ENCODE measurements around the gene ANO1. TPM values are rescaled to one million over a fixed set of nuclear protein-coding genes. Genes with fewer than 3 reads are reported as not detected.

ANO1 gene
- total RNA-seq, 1 experiment from 2014 or later, result 0.37 TPM

DNA sequence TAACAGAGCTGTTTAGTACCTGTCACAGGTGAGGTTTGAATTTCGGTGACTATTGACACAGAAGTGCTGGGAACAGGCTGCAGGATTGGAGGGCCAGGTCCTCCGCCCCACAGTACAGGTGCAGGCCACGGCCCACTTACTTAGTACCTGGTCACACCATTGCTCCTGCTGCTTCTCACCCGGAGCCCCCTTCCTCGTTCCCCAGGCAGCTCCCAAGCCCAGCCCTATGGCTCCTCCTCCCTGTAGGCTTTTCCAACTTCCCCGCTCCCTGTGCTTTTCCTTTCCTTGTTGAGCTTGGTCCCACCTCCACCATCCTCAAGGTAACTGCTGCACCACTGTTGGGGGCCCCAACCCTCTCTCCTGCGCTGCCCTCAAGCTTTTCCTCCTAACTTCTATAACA lies 27.9 kb upstream of the ANO1 start:
- DNase-seq (ENCODE audit: low spot score), result no peak

DNA sequence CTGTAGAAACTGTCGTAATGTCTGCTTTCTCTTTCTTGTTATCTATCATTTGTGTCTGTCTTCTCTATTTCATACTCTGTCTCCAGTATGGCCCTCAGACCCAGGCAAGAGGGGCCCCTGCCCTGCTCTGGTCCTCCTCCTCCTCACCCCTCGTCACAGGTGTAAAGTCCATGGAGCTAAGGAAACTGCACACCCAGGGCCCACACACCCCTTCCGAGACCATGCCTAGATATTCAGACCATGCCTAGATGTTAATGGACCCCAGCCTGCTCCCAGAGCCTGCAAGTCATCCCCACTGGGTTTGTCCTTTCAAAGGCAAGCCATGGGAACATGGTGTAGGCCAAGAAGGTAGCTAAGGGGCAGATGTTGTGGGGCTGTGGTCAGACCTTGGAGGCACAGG lies 24.1 kb upstream of the ANO1 start:
- no peak for DNase-seq (ENCODE audit: low spot score)

DNA sequence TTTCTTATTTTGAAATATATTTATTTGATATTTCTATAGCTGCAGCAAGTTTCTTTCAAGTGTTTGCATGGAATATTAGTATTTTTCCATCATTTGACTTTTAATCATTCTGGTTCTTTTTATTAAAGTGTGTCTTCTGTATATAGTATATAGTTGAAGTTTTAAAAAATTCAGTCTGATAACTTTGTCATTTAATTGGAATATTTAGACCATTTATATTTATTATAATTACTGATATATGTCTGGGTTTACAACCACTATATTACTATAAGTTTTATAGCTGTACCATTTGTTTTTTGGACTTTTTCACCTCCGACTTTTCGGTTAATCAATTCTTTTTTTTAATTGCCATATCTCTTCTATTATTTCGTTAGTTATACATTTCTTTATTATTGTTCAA lies 22.7 kb upstream of the ANO1 start:
- DNase-seq (ENCODE audit: low spot score), result no peak

DNA sequence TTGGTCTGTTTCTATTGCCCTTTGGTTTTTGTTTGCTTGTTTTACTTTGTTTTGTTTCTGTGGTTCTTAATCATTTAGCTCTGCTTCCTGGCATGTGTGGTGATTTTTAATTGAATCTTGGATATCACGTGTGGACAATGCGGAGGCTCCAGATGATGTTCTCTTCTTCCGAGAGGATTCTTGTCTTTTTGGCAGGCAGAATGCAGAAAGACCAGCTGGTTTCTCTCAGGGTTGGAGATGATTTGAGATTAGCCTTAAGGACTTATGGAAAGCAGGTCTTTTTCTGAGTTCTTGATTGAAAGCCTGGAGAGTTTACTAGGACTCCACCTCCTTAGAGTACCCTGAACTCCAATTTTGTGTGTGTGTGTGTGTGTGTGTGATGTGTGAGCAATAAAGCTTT lies 21.0 kb upstream of the ANO1 start:
- no peak for DNase-seq (ENCODE audit: low spot score)

DNA sequence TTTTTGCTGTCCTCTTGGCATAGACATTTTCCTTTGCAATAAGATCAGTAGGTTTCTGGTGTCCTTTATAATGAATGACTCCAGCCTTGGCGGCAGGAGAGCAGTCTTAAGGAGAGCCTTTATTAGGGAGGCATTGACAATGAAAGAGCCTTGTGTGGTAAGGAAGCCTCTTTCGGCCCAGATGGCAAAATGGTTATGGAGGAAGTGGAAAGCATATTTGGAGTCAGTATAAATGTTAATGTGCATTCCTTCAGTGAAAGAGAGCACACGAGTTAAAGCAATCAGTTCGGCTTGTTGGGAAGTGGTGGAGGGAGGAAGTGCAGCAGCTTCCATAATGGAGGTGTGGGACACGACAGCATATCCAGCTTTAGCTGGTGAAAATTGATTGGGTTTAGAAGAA lies 18.1 kb upstream of the ANO1 start:
- DNase-seq (ENCODE audit: low spot score), result no peak

DNA sequence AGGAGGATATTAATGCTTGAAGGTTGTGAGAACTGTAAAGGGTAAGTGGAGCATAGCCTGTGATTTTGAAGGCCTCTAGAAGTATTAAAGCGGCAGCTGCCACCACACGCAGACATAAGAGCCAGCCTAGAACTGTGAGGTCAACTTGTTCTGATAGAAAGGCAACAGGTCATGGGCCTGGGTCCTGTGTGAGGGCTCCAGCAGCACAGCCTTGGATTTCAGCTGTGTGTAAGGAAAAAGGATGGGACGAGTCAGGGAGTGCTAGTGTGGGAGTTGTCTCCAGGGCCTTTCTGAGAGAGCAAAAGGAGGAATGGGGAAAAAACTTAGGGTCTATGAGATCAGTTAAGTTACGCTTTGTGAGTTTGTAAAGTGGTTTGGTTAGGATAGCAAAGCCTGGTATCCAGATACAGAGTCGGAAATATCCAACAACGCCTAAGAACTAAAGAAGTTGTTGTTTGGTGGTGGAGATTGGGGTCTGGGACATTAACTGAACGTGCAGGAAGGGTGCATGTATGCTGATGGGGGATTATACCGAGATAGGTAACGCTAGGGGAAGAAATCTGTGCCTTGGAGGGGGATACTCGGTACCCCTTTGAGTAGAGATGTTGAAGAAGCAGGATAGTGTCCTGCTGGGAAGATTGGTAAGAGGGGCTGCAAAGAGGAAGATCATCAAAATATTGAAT lies 17.4 kb upstream of the ANO1 start:
- no peak for DNase-seq (ENCODE audit: low spot score)

DNA sequence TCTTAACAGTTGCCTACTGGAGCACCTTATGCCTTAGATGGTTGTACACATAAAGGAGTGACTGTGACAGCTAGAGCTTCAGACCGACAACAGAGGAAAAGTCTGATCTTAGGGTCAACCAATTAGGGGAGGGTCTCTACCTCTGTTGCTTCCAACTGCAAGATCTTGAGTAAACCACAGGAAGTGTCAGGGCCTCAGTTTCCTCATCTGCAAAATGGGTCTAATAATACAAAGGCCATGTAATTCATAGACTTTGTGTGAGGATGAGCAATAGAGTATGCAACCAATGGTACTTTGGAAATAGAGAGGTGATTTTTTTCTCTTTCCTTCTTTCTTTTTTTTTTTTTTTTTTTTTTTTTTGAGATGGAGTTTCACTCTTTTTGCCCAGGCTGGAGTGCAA lies 16.4 kb upstream of the ANO1 start:
- DNase-seq (ENCODE audit: low spot score), result no peak

DNA sequence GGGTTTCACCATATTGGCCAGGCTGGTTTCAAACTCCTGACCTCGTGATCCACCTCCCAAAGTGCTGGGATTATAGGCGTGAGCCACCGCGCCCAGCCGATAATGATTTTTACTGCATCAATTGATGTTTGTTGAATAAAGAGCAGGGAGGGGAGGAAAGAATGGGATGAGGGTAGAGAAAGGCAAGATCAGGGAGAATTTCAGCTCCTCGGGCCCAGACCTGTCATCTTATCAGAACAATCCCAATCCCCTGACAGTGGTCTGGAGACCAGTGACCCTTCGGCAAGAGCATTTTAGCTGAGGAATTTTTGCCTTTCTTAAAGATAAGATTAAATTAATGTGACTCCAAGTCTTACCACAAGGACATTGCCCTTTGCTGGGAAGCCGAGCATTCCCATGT lies 15.0 kb upstream of the ANO1 start:
- no peak for DNase-seq (ENCODE audit: low spot score)

DNA sequence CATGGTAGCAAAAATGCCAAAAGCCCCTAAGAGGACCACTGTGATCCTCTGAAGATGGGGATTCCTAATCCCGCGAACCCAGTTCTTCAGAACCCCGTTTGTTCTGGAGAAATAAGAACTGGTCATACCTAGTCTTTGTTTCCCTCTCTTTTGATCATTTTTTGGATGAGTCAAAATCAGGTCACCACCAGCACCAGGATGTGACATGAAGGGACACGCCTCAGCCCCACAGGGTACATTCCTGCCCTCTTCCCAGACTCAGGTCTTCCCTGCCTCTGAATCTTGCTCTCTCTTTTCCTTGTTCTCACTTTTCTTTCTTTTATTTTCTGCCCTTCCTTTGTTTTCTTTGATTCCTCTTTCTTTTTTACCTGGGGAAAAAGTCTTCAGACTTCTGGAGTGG lies 14.6 kb upstream of the ANO1 start:
- no peak for DNase-seq (ENCODE audit: low spot score)

DNA sequence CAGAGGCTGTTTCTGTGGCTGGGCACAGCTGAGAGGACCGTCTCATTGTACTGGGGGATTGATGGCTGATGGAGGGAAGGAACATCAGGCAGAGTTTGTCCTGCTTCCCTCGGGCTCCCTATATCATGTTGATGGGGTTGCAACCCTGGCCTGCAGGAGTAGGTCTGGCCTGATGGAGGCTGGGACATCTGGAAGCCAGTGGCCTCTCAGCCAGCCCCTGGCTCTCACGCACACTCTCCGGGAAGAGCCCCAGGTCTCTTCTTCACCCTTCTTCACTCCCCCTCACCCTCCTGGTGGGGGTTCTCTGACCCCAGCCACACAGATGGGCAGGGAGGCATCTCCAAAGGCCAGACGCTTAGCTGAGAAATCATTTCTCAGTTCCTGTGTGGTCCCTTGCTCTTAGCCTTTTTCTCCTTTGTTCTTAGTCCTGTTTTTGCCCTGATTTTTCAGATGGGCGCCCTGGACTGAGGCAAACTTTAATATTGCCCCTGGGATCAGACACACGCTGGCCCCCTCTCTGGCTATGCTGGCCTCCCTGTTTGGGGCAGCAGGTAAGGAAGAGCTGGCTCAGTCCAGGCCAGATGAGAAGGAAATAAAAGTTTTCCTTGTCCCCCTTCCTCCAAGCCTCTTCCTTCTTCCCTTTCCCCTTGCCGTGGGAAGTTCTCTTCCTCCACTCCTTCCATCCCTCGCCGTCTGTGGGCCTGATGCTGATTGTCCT lies 13.9 kb upstream of the ANO1 start:
- no peak for DNase-seq (ENCODE audit: low spot score)

DNA sequence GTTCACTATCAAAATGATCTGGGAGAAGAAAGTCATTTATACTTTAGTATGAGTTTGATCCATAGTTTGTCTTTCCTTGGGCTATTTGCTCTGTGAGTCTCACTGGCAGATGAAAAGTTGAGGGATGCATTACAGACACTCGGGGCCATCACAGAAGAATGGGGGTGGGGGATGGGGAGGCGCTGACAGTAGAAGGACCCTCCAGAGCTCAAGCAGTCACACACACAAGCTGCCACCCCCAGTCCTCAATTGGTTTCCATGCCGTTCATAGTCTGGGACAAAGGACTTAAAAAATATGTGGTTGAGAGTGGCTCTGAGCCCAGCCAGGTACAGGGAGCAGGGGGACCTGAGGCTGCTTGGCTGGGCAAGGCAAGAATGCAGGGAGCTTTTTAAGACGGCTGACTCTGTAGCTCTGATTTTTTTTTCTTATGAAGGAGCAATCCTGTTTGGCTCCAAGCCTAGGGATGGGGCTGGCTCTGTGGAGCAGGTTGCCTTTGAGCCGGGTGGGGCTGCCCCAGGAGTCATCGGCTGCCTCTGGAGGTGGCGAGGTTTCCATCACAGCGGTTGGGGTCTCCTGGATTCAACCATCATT lies 13.3 kb upstream of the ANO1 start:
- no peak for DNase-seq (ENCODE audit: low spot score)

DNA sequence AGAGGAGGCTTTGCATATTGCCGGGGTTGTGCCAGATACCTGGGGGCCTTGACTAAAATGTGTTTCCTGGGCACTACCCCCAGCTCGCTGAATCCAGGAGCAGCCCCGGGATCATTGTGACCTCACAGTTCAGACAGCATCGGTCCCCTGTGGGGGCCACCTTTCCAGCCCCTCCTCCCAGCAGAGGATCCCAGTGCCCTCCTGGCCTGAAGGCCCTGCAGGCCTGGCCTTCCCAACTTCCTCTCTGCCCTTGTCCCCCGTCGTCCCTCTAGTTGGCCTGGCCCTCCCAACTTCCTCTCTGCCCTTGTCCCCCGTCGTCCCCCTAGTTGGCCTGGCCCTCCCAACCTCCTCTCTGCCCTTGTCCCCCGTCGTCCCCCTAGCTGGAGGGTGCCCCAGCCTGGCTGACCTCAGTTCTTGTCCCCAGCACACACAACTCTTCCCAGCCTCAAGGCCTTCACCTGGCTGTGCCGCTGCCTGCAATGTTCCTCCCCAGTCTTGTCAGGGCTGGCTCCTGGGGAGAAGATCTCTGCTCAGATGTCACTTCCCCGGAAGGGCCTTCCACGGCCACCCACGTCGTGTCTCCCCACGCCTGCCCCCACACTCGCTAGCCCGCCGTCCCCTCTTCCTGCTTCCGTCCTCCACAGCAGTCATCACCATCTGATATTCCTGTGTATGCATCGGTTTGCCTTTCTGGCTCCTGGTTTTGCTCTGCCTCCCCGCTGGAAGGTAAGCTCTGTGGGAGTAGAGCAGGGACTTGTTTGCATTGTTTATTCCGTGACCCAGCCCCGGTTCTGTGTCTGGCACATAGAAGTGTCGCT lies 12.6 kb upstream of the ANO1 start:
- no peak for DNase-seq (ENCODE audit: low spot score)

DNA sequence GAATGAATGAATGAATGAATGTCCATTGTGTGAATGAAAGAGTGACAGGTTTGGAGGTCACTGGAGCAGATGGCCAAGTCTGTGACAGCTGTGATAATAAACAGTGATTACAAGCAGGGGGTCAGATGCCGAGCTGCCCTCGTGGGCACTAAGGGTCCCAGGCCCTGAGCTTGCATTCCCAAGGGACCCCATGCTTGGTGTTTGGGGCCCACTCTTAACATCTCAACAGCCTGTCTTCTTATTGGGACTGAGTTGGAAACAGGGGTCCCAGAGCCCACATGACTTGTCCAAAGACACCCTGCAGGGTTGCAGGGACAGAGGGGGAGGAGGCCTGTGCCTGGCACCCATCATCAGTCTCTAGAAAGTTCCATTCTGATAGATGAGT lies 12.0 kb upstream of the ANO1 start:
- no peak for DNase-seq (ENCODE audit: low spot score)

DNA sequence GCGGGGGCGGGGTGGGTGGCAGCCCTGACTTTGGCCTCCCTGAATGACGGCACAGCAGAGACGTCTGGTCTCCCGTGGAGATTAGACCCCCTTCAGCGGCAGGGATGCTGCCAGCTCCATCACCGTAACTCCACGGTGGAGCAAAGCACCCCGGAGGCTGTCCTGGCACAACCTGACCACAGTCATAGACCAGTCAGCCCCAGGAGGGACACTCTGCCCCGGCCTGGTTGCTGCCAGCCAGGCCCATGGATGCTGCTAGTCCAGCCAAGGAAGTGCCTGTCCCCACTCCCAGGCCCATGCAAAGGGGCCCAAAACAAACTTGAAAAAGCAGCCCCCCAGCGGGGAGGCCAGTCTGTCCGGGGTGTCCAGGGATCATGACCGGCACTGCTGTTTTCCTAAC lies 11.5 kb upstream of the ANO1 start:
- DNase-seq (ENCODE audit: low spot score), result no peak

DNA sequence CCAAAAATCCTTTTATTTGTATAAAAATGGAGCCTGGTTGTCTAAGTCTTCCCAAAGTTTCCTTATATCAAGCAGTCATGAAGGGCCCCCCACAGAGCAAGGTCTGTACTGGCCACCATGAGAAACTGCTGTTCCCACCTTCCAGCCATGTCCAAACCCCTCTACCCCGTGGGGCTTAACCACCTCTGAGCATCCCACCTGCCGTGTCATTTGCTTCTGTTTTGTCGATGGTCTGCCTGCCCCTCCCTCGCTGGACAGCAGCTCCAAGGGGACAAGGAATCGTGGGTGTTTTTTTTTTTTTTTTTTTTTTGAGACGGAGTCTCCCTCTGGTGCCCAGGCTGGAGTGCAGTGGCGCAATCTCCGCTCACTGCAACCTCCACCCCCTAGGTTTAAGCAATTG lies 11.1 kb upstream of the ANO1 start:
- no peak for DNase-seq (ENCODE audit: low spot score)

DNA sequence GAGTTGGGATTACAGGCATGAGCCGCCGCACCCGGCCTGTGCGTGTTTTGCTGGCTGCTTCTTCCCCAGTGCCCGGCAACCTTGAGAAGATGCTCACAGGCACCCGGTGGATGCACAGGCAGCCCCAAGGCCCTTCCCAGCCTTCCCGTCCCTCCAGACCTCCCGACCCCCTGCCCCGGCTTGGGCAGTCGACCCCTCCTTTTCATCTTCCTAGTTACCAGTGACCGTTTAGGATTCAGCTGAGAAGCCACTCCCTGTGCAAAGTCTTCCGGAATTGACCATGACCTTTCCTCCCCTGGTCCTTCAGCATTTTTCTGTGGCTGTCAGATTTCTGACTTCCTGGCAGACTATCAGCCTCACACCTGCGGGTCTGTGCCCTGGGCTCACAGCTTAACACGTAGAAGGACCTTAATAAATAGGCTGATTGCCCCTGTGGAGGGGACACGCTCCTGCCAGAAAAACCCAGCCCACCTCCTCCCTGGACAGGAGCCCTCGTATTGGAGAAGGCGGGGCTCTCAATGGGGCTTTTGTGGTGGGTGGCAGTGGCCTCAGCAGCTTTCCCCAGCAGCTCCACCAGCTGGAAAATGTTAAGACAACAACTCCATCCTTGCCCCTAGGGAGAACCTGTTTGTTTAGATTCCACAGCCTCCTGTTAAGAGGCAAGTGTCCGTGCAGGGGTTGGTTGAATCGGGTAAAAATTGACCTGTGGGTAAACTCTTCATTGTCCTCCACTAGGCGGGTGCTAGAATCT lies 10.4 kb upstream of the ANO1 start:
- DNase-seq (ENCODE audit: low spot score), result no peak

DNA sequence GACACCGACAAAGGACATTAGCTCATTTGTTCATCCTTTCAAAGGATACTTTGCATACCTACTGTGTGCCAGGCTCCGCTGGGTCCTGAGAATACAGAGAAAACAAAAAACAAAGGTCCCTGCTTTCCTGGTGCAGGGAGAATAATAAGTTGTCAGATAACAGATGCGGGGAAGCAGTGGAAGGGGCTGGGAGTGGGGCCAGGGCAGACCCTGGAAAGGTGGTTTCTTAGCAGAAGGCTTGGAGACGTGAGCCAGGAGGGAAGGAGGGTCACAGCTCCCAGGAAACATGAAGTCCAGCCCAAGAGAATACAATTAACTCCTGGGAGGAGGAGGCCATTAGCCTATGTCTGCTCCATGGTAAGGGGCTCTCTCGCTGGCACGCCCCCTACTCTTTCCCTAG lies 9.8 kb upstream of the ANO1 start:
- DNase-seq (ENCODE audit: low spot score), result no peak

DNA sequence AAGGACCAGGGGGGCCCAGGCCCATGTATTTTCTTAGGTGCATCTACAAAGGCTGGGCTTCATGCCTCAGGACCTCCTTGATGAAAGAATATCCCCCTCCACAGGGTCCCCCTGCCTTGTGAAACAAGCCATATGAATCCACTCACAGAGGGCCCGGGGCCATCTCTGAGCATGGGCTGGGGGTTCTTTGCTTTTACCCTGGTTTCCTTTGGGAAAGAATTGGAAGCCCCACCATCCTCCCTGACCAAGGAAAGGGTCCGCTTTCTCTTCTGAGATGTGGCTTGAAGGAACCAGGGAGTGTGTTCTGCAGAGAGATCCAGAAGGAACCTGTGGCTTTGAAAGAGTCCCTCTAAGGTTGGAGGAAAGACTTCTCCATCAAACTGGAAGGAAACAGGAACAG lies 9.2 kb upstream of the ANO1 start:
- no peak for DNase-seq (ENCODE audit: low spot score)

DNA sequence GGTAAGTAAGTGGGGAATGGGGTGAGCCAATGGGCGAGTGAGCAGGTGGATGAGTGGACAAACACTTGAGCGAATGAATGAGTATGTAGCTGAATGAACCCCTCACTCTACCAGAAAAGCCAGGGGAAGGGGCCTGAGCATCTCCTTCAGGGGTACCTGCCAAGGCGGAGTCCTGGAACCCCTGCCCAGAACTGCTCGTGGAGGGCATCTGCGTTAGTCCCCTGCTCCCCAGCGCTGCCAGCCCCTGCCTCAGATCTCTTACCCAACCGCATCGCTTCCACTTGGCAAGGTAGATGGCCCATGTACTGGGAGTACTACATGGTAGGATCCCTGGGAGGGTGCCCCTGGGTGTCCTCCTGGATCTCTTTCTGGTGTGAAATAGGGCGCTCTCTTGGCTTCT lies 7.4 kb upstream of the ANO1 start:
- no peak for DNase-seq (ENCODE audit: low spot score)

DNA sequence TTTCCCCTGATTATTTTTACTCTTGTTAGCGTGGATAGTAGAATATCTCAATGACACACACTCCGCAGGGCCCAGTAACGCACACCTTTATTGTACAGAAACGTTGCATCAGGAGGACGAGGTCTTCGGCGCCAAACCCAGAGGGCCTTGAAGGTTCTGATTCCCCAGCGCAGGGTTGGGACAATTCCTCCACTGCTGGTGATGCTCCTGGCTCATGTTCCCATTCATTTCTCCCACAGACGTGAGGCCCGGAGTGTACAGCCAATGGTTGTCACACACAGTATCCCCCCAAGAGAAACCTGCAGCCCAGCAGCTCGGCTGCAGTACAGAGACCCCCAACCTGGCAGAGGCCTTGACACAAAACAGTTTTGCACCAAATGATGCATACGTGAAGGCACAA lies 6.1 kb upstream of the ANO1 start:
- DNase-seq (ENCODE audit: low spot score), result no peak

DNA sequence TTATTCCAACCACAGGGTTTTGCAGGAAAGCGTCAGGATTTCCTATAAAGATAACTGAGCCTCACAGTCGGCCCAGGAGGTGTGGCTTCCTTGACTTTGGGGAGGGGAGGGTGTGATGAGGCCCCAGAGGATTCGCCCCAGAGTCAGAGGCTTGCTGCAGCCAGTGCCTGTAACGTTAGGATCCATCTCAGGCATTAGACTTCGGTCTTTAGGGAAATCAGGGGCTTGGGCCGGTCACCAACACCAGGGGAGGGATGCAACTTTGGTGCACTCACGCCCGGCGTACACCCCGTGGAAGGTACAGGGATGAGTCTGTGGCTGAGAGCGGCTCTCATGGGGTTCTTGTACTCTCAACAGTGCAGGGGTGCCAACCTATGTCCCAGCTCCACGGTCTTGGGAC lies 5.7 kb upstream of the ANO1 start:
- DNase-seq (ENCODE audit: low spot score), result no peak

All from H4 (cell line).